ENCODE data around the gene TAF11L9. TPM values are rescaled to one million over a fixed set of nuclear protein-coding genes. Genes with fewer than 3 reads are reported as not detected.
"Not testable (repeated sequence)": the region's sequence is repeated elsewhere in the genome, so short reads cannot be mapped to it uniquely, and the experiment has no call there.

Gene TAF11L9
- total and polyA plus RNA-seq, 10 donors = not detected

GRCh38 chr5:17585658-17586057 is 8.5 kb downstream of the TAF11L9 start, which contains the start of gene TAF11L7:
Gene TAF11L7 (minus strand): TSS chr5:17585758.
- H3K4me1 ChIP-seq; DNase-seq; H3K27ac ChIP-seq; intact Hi-C loops (cut with DNase I; ENCODE audit: low total_unique reads); H3K36me3 ChIP-seq; H3K4me3 ChIP-seq; H3K27me3 ChIP-seq (replicated peaks in 1 of 7); H3K9me3 ChIP-seq: not testable (repeated sequence)
- no CpG with 5 or more reads among the region's 16 CpGs for WGBS, 5 donors

Small RNA genes lying within 50 kb of the gene (small RNA-seq; reads per million reads assigned to genes)
- 0 reads per million in 4 donors for gene AC233724.3
- 0 reads per million in 4 donors for gene AC233724.4
- 0 reads per million in 4 donors for gene AC233724.6
- 0 reads per million in 4 donors for gene AC233724.7

Other genes with a start within 250 kb of the TAF11L9 start
- gene TAF11L2, start 96.2 kb downstream of the TAF11L9 start, total RNA-seq = not detected
- gene TAF11L2, start 96.2 kb downstream of the TAF11L9 start, polyA plus RNA-seq = not detected
- gene TAF11L3, start 76.0 kb downstream of the TAF11L9 start, total RNA-seq = not detected
- gene TAF11L3, start 76.0 kb downstream of the TAF11L9 start, polyA plus RNA-seq = not detected
- gene TAF11L4, start 72.6 kb downstream of the TAF11L9 start, total RNA-seq = not detected
- not detected for gene TAF11L4, start 72.6 kb downstream of the TAF11L9 start, polyA plus RNA-seq
- gene TAF11L5, start 69.2 kb downstream of the TAF11L9 start, total RNA-seq = not detected
- not detected for gene TAF11L5, start 69.2 kb downstream of the TAF11L9 start, polyA plus RNA-seq
- not detected for gene TAF11L6, start 65.7 kb downstream of the TAF11L9 start, total RNA-seq
- not detected for gene TAF11L6, start 65.7 kb downstream of the TAF11L9 start, polyA plus RNA-seq
- gene TAF11L7, start 8.6 kb downstream of the TAF11L9 start, total RNA-seq = not detected
- gene TAF11L7, start 8.6 kb downstream of the TAF11L9 start, polyA plus RNA-seq = not detected
- gene TAF11L8, start 3.4 kb downstream of the TAF11L9 start, total RNA-seq = not detected
- not detected for gene TAF11L8, start 3.4 kb downstream of the TAF11L9 start, polyA plus RNA-seq
- gene TAF11L10, start 3.4 kb upstream of the TAF11L9 start, total RNA-seq = not detected
- gene TAF11L10, start 3.4 kb upstream of the TAF11L9 start, polyA plus RNA-seq = not detected
- not detected for gene TAF11L11, start 9.8 kb upstream of the TAF11L9 start, total RNA-seq
- gene TAF11L11, start 9.8 kb upstream of the TAF11L9 start, polyA plus RNA-seq = not detected
- not detected for gene TAF11L12, start 16.0 kb upstream of the TAF11L9 start, total RNA-seq
- gene TAF11L12, start 16.0 kb upstream of the TAF11L9 start, polyA plus RNA-seq = not detected
- not detected for gene TAF11L13, start 37.7 kb upstream of the TAF11L9 start, total RNA-seq
- not detected for gene TAF11L13, start 37.7 kb upstream of the TAF11L9 start, polyA plus RNA-seq
- gene TAF11L14, start 40.1 kb upstream of the TAF11L9 start, total RNA-seq = not detected
- gene TAF11L14, start 40.1 kb upstream of the TAF11L9 start, polyA plus RNA-seq = not detected